ENCODE measurements around the gene PTK6.

PTK6 gene

GRCh38 chr20:63522981-63523611, 14.1 kb downstream of the PTK6 start:
- Histone ChIP-seq H3K27ac (no peak overlapping the region), H3K4me3 (peak overlapping the region; percentile 88)
- no peak for DNase-seq (ENCODE audit: low spot score)
- TF ChIP-seq, protein P1, sequence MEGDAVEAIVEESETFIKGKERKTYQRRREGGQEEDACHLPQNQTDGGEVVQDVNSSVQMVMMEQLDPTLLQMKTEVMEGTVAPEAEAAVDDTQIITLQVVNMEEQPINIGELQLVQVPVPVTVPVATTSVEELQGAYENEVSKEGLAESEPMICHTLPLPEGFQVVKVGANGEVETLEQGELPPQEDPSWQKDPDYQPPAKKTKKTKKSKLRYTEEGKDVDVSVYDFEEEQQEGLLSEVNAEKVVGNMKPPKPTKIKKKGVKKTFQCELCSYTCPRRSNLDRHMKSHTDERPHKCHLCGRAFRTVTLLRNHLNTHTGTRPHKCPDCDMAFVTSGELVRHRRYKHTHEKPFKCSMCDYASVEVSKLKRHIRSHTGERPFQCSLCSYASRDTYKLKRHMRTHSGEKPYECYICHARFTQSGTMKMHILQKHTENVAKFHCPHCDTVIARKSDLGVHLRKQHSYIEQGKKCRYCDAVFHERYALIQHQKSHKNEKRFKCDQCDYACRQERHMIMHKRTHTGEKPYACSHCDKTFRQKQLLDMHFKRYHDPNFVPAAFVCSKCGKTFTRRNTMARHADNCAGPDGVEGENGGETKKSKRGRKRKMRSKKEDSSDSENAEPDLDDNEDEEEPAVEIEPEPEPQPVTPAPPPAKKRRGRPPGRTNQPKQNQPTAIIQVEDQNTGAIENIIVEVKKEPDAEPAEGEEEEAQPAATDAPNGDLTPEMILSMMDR (IDR thresholded peaks at IDR 0.05): no peak

- Histone ChIP-seq H3K4me3 (peak overlapping the region; percentile 88), H3K27ac (no peak overlapping the region)
- TF ChIP-seq, protein P1 (IDR thresholded peaks at IDR 0.05): no peak
- DNase-seq (ENCODE audit: low spot score): no peak
Measured at GRCh38 chr20:63522091-63522868, 14.9 kb downstream of the PTK6 start.

GRCh38 chr20:63521602-63522001, 15.6 kb downstream of the PTK6 start:
- no peak for DNase-seq (ENCODE audit: low spot score)
- H3K27ac ChIP-seq: peak overlapping the region in 1 of 2 donors; percentile 97

GRCh38 chr20:63520934-63521601, 16.1 kb downstream of the PTK6 start:
- peak overlapping the region; percentile 88 for H3K4me3 ChIP-seq
- TF ChIP-seq, protein P1 (IDR thresholded peaks at IDR 0.05): no peak
- peak overlapping the region; percentile 96 to 97 for H3K27ac ChIP-seq
- no peak for DNase-seq (ENCODE audit: low spot score)

More at GRCh38 chr20:63521602-63522001, 15.6 kb downstream of the PTK6 start:
- peak overlapping the region; percentile 88 for H3K4me3 ChIP-seq
- TF ChIP-seq, protein P1 (IDR thresholded peaks at IDR 0.05): no peak

GRCh38 chr20:63520504-63520933, 16.7 kb downstream of the PTK6 start, which contains the start of gene PPDPF:
Gene PPDPF, plus strand, starts transcription at chr20:63520765. Its CDS starts 544 bp downstream, at chr20:63521309.
- DNase-seq (ENCODE audit: low spot score): peak; percentile 87
- TF ChIP-seq, protein P1 (IDR thresholded peaks at IDR 0.05): no peak
- Histone ChIP-seq H3K4me3 (peak within 1 kb of the TSS; percentile 88), H3K27ac (peak within 1 kb of the TSS; percentile 96 to 97)

DNA sequence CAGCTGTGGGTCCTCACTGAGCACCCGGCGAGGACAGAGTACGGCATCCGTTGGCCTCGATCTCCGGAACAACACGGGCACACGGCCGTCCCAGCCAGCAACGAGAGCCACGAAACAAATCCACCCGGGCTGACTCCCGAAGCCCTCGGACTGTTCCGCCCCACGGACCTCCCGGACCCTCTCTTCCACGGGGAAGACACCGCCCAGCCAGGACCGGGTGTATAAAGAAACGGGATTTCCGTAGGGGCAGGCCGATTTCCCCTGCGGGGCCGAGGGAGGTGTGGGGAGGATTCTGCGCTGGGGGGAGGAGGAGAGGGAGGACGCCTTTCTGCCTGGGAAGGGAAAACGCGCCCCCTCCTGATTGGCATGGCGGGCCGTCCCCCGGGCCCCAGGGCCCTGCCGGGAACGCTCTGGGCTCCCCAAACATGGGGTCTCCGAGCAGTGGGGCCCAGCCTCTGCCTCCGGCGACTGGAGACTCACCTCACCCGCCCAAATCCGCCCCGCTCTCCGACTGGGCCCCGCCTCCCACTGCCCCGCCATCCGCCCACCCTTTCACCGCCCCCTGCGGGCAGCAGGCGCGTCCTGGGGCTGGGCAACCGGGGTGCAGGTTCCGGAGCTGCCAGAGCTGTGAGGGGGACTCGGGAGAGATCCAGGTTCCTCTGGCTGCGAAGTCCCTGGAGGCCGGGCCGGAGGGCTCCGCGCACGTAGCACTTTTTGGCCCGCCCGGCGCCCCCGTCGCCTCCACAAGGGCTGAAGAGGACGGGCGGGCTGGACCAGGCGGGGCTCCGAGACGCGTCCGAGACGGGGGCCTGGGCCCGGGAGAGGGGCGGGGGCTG, 17.3 kb downstream of the PTK6 start:
- TF ChIP-seq, protein P1 (IDR thresholded peaks at IDR 0.05): no peak
- peak overlapping the region; percentile 88 for H3K4me3 ChIP-seq
- peak overlapping the region; percentile 96 to 97 for H3K27ac ChIP-seq
- no peak for DNase-seq (ENCODE audit: low spot score)
